HEK293 (cell line): ENCODE data around the gene ATP11C.

Experiments used
- CTCF ChIP-seq: fragments of 450-650 bp; formaldehyde crosslinking; IDR thresholded peaks from 2 replicates; pipeline ENCODE4 v1.5.1; 2016; ENCODE audit warnings: missing biosample characterization, missing genetic modification characterization
- ZNF133 ChIP-seq: fragments of 450-650 bp; formaldehyde crosslinking; IDR thresholded peaks from 2 replicates; pipeline ENCODE4 v1.5.1; 2016; ENCODE audit warnings: missing biosample characterization, missing genetic modification characterization
- ZNF776 ChIP-seq: fragments of 450-650 bp; formaldehyde crosslinking; IDR thresholded peaks from 2 replicates; pipeline ENCODE4 v1.5.0; 2017; ENCODE audit warnings: missing biosample characterization, missing genetic modification characterization, borderline replicate concordance

GRCh38 chrX:139936259-139936658 lies 3.4 kb upstream of the ATP11C start:
- TF ChIP-seq CTCF (tag by site-specific recombination) (no peak), ZNF776 (no peak), ZNF133 (tag by site-specific recombination) (no peak)
